ENCODE measurements around the gene EME1.
A peak's percentile ranks its signal among the peaks of the same experiment; 100 is the strongest.

EME1 gene

DNA sequence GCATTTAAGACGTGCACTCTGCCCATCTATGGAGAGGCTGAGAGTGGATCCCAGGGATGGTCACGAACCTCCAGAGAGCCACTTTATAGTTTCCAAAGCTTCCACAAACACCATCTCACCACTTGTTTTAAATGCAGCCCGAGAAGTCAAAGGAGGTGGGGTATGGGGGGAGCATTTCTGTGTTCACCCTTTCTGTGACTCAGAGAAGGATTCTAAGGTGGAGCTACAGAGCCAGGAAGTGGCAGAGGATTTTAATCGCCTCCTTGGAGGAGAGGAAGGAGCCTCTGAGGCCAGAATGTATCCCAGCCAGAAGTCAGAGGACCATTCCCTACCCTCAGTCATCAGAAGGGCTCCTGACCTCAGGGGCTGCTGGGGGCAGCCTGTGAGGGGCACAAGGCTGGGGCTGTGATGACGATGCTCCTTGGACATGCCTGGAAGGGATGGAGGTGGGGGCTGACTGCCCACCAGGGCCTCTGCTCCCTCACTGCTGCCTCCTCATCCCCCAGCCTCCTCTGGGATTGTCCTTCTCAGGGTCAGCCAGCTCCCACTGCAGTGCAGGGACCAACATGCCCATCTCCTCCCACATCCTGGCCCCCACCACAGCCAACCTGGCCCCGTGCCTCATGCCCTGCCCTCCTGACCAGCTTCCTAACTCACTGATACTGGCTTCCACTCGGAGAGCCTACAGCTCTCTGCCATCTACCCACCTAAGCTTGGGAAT, 24.3 kb upstream of the EME1 start:
- no peak for DNase-seq

- no peak for DNase-seq
Measured at GRCh38 chr17:50349243-50349600, 23.8 kb upstream of the EME1 start.

- DNase-seq = no peak
Measured at GRCh38 chr17:50350733-50351132, 22.3 kb upstream of the EME1 start.

DNA sequence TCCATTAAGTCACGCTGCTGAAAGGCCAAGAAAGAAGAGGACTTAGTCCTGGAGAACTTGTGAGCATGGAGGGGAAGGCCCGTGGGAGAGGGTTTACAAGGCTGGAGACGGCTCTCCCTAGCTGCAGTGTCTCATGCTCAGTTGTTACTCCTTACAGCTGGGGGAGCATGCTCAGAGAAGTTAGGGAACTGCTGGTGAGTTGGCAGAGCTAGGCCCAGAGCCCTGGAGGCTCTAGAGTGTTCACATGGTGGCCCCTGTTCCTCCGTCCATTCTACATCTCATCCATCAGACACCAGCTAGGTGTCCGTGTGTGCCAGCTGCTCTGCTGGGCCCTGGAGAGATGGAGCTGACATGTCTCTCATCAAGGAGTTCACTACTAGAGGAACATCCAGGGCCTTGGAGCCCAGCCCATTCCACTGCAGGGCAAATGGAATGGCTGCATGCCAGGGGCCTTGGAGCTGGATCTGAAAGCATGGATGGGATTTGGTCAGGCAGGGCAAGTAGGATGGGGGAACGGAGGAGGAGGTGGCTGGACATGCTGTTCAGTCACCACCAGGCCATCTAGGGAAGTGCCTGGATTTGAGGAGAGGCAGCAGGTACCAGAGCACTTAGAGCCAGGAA, 20.8 kb upstream of the EME1 start:
- DNase-seq = no peak

GRCh38 chr17:50352693-50353599, 20.1 kb upstream of the EME1 start:
- no peak for DNase-seq

- no peak for DNase-seq
Measured at GRCh38 chr17:50353600-50354195, 19.3 kb upstream of the EME1 start.

GRCh38 chr17:50354198-50354597, 18.8 kb upstream of the EME1 start:
- DNase-seq = no peak

DNA sequence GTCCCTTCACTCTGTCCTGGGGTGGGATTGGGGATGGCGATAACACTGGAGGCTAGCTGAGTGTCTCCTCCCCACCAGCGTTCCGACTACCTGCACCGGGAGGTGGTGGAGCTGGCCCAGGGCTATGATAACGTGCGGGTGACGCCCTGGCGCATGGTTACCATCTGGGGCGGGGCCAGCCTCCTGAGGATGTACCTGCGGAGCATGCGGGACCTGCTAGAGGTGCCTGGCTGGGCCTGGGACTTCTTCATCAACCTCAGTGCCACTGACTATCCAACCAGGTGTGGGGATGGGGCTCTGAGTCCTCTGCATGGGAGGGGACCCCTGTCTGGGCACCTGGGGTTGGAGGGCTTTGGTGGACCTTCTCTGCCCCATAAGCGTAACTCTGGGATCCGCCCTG, 18.3 kb upstream of the EME1 start:
- no peak for DNase-seq

- DNase-seq = no peak
Measured at GRCh38 chr17:50355336-50355700, 17.7 kb upstream of the EME1 start.

DNA sequence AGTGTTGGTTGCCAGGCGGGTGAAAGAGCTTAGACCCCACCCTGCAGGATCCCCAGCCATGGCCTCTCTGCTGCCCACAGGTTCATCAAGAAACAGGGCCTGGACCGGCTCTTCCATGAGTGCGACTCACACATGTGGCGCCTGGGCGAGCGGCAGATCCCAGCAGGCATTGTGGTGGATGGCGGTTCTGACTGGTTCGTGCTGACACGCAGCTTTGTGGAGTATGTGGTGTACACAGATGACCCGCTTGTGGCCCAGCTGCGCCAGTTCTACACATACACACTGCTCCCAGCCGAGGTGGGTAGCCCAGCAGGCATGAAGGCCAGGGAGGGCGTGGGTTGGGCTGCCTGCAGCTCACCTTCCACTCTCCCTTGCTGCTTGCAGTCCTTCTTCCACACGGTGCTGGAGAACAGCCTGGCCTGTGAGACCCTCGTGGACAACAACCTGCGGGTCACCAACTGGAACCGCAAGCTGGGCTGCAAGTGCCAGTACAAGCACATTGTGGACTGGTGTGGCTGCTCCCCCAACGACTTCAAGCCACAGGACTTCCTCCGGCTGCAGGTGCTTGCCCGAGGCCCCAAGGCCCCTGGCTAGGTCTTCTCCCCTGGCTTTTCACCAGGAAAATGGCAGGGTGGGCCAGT, 17.2 kb upstream of the EME1 start:
- DNase-seq = no peak

- no peak for DNase-seq
Measured at GRCh38 chr17:50356418-50356817, 16.6 kb upstream of the EME1 start.

DNA sequence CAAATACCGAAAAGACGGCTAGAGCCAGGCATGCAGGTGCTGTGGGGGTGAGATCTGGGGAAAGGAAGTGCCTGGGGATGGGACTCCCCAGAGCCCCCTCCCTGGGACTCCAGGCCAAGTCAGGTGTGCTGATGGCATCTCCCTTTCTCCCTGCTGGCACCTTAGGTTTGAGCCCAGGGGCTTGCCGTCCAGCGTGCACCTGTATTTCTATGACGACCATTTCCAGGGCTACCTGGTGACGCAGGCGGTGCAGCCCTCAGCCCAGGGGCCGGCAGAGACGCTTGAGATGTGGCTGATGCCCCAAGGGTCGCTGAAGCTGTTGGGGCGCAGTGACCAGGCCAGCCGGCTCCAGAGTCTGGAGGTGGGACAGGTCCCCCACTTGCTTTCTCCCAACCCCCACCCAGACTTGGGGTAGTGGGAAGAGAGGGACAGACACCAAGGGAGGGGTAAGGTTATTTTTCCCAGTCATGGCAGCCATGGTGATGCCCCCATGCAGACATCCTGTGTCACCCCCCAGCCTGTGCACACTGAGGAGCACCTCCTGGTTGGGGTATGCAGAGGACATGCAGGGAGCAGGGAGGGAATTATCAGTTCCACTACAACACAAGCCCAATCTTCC, 16.0 kb upstream of the EME1 start:
- DNase-seq = no peak

DNA sequence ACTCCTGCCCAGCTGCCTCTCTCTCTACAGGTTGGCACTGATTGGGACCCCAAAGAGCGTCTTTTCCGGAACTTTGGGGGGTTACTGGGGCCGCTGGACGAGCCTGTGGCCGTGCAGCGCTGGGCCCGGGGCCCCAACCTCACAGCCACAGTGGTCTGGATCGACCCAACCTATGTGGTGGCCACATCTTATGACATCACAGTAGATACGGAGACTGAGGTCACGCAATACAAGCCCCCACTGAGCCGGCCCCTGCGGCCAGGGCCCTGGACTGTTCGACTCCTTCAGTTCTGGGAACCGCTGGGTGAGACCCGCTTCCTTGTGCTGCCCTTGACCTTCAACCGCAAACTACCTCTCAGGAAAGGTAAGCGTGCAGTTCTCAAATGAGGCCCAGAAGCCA, 14.9 kb upstream of the EME1 start:
- no peak for DNase-seq

DNA sequence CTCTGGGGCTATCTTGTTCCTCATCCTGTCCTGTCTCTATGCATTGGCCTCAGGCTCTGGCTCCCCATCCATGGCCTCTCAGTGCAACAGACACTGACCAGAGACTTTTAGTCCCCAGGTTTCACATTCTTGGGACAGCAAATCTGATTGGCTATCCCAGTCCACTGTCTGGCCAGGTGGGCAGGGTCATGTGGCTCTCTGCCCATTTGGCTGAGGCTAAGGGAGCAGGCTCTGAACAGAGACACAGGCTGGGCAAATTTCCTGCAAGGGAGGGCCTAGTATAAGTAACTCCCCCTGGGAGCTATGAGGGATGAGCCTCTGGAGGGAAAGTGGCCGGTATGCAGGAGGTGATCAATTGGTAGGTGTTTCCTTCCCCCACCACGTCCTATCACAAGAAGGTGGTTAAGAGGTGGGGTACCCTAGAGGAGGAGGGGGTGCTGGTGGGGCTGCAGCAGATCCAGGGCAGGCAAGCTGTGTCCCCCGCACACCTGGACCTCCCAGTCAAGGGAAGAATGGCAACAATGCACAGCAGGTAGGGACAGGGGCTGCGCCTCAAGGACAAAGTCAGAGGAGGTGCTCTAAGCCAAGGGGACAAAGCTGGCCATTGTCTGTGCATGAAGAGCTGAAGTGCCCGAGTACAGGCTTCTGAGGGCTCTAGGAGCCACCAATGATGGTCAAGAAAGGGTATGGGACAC, 13.9 kb upstream of the EME1 start:
- DNase-seq = no peak

GRCh38 chr17:50359998-50360461, 13.0 kb upstream of the EME1 start:
- no peak for DNase-seq

DNA sequence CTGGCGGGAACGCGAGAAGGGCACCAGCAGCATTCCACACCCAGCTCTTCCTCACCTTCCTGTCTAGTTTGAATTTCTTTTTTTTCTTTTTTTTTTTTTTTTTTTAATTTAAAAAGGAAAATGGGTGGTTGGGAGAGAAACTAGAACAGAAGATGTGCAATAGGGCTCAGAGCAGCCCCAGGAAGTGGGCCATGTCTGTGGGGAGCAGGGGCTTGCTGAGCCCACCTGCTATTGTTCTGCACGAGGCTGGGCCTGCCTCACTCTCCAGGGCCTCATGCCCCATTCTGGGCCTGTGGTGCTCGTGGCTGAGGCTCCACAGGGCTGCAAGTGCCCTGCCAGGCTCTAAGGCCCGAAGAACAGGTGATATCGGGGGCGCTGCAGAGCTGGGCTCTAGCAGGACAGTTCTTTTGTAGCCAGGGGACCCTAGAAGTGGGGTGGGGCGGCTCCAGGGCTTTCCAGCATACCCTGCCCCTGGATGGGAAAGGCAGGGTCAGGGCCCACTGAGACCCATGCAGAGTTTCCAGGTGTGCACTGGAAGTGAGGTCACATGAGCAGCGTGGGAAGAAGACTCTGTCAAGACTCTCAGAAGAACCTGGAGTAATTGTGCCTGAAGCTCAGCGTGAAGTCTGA, 12.4 kb upstream of the EME1 start:
- DNase-seq = no peak

- DNase-seq = peak; percentile 95
Measured at GRCh38 chr17:50361561-50362480, 11.2 kb upstream of the EME1 start.

DNA sequence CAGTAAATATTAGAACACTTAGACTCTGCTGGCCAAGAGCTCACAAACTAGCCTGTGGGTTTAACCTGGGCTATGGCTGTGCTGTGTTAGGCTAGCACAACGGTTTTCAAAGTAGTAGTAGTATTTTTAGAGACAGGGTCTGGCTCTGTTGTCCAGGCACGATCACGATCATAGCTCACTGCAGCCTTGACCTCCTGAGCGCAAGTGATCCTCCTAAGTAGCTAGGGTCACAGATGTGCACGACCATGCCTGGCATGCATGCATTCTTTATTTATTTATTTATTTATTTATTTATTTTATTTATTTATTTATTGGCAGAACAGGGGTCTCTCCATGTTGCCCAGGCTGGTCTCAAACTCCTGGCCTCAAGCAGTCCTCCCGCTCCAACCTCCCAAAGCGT, 10.4 kb upstream of the EME1 start:
- no peak for DNase-seq

GRCh38 chr17:50363217-50364060, 9.6 kb upstream of the EME1 start:
- DNase-seq = peak; percentile 28
